Renal cortex interstitium (tissue), 11 donors: ENCODE measurements around the gene KRAS. TPM values are rescaled to one million over a fixed set of nuclear protein-coding genes. Genes with fewer than 3 reads are reported as not detected.
A peak's percentile ranks its signal among the peaks of the same experiment; 100 is the strongest.

Experiments used
- DNase-seq, 11 donors: peaks; one replicate each; pipeline ENCODE4 v3.0.0-alpha.2; 2013; ENCODE audit warnings: low read depth in 9 of 11, low spot score in 4 of 11; ENCODE audit errors: extremely low read depth in 1 of 11
- polyA plus RNA-seq, 3 donors: library from polyadenylated mRNA; unstranded; fragments of 120-200 nt; gene quantifications; one replicate each; pipeline ENCODE4 v1.2.1, GENCODE V29; 2013; ENCODE audit not compliant: insufficient read length in 3 of 3

The KRAS gene
- polyA plus RNA-seq, 3 donors: 34.1 to 40.1 (median 37.2) TPM

DNA sequence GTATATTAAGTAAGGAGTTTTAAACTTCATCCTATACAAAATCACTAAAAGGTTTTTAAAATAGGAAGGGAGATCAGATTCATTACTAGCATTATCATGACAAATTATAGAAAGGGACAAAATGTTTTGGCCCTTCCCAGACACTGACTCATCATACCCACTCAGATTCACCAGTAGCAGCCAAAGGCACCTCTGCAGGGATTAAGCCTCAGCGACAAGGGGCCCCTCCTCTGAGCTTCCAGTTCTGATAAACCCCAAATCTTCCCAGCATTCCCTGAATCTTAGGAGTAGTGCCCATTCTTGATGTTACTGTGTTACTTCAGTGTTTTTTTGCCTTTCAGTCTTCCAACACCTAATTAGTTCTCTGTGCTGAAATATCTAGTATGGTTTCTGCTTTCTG is 14.5 kb downstream of the KRAS start:
- DNase-seq: no peak

DNA sequence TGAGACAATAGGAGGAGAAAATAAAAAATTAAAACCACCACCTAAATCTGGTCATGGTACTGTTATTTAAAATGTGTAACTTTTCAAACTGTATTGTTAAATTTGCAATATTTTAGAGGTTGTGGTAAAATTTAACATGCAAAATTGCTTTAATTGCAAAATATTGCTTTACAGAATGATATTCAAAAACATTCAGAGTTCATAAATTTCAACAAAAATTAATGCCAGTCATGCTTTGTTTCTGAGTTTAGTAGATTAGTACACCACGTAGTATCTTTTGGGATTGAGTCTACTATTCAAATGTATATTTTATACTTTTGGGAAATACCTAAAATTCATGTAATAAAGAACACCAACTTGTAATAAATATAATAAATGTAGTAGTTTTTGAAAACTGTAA is 37.4 kb downstream of the KRAS start:
- DNase-seq: no peak

DNA sequence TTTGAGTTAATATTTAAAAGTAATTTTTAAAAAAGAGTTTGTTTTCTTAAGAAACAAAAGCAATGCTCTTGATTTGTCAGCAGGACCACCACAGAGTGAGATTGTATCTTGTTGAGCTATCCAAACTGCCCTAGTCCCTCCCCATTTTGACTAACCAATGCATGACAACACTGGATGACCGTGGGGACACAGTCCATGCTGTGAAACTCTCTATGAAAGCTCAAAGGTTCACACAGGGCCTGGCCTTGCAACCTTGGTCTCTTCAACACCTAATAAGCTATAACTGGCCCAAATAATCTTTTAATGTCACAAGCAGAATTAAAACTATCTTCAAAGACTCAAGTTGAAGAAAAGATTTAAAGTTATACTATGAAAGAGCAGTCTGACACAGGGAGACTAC is 42.2 kb downstream of the KRAS start:
- DNase-seq: no peak

DNA sequence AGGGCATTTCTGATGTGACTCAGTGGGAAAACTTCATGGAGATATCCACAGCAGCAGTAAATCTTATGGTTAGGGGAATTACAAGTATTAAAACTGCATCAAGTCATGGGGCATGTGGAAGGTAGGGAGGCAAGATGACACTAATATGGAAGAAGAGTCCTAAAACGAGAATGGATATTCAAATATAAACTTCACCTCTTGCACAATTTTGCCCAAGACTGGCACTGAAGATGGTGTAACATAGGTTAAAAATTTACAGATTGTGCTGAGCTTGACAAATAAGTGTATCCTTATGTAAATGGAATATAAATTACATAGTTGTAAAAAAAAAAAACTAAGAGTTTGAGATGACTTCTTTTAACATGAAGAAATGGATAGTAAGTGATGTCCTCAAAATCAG is 42.9 kb downstream of the KRAS start:
- DNase-seq: no peak

DNA sequence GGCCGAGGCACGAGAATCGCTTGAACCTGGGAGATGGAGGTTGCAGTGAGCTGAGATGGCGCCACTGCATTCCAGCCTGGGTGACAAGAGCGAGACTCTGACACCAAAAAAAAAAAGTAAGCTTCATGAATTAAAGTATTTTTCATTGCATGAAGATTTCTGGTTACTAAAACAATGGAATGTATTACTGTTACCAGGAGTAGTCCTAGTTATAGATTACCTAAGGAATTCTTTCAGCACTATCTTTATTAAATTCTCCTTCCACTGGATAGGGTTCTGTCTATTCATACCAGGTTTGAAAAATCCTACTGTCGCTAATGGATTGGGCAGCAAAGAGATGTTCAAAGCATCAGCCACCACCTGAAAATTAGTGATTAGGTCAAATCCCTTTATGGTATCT is 43.3 kb downstream of the KRAS start:
- no peak for DNase-seq

DNA sequence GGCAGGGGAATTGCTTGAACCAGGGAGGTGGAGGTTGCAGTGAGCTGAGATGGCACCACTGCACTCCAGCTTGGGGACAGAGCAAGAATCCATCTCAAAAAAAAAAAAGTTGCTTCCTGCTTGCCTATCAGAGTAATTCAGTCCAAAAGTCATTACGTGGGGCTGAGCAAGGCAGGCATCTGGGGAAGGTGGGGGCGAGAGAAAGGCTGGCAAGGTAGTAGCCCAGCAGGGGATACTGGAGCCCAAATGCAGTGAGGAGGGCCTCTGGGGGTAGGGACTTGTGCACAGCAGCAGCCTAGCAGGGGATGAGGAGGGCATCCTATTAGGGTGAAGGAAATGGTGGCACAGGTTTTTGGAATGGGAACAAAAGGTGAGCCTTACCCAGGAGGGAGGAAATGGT is 48.6 kb downstream of the KRAS start:
- DNase-seq: no peak

DNA sequence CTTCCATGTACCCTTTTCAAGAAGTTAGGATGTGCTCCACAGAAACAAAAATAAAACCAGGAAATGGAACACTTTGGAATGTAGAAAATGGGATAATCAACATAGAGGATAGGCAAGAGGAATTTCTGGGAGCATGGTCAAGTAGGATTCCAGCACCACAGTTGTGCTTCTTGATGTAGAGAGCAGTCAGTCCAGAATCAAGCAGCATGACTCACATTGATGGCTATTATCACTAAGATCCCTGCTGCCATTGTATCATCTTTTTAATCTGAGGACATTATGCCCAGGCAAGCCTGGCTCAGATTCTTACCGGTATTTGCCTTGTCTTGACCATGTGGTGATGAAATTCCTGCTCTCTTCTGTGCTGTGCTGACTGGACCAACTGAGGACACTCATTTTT is 50.0 kb downstream of the KRAS start:
- DNase-seq: no peak

DNA sequence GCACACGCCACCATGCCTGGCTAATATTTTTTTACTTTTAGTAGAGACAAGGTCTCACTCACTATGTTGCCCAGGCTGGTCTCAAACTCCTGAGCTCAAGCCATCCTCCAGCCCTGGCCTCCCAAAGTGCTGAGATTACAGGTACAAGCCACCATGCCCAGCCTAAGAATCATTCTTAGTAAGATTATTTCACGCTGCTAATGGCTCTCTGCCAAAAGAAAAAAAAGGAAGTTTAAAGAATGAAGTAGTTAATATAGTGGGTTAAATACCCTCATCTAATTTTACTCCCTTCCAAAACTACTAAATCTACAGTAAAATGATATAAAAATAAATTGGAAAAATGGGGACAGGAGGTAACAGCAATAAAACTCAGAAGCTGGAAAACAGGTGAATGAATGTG is 53.1 kb downstream of the KRAS start:
- DNase-seq: no peak

DNA sequence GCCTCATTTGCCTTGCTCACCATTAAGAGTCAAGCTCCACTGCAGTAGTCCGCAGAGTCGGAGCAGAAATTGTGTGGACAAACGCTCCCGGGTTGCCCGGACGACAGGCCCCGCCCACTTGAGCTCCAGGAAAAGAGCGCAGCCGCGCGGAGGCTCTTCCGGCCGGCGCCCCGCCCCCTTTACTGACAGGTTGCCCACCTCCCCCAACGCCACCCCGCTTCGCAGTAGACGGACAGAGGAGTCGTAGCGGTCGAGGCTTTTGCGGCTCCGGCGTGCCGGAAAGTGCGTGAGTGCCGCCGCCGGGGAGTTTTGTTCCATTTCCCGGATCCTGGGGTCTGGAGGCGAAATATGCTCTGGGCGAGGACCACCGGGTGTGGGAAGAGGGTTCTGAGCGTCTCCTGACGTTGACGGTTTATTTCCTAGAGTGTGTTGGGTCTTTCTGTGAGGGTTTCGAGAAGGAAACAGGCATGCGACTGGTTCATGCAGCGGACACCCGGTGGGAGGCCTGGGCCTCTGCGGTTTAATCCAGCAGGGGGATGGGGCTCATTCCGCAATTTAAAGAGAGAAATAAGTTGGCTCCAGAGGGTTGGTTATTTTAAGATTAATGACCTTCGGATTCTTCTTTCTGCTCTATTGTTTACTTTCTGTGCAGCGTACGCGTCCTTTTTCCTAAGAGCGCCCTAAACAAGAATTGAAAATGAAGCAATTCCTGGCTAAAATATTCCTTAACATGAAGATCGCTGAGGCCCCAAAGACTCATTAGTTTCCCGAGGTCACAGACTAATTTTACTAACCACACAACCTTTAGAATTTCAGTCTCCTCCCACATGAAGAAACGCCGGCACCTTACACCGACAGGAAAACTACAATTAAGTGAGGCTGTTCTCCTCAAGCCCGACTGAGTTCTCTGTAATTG is 55.4 kb downstream of the KRAS start, which contains the start of the genes DNAI7 and ETFRF1:
Gene DNAI7 (minus strand): TSS at position 105 of the 916 bp plus-strand sequence. CDS start 82 bp downstream, at position 23.
Gene ETFRF1 (plus strand): TSS at position 182 of the 916 bp plus-strand sequence. CDS start 8,720 bp downstream, outside the sequence.
- peak; percentile 91 to 97 (median 95) for DNase-seq

DNA sequence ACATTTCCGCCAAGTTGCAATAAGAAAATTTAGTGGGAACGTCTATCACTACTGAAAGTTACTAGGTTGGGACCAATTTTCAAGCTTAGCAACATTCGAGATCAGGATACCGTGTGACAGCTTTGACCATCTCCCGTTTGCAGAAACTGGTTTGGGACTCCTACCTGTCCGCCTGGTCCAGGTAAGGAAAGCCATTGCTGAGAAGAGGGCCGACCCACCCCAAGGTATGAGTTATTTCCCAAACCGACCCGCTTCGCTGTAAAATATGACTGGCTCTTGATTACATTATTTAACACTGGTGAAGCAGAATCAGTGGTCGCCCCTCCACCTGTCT is 56.0 kb downstream of the KRAS start:
- peak in 1 of 11 donors; percentile 2 for DNase-seq

DNA sequence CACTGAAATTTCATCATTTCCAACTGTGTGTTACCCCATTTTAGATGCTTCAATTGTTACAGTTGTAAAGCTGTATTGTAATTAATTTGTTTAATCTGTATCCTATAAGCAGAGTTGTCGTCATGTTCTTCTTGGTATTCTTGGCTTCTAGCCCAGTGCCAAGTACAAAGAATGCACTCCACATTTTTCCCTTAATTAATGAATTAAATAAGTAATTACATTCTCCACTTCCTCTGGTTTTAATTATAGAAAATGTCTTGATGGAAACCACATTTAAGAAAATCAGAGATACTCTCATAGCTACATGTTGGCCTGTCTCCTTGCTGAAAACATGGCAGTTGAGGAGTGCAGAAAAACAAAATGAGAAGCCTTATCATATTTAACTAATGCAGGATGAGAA is 56.5 kb downstream of the KRAS start:
- DNase-seq: peak in 6 of 11 donors; percentile 7 to 25 (median 12)

DNA sequence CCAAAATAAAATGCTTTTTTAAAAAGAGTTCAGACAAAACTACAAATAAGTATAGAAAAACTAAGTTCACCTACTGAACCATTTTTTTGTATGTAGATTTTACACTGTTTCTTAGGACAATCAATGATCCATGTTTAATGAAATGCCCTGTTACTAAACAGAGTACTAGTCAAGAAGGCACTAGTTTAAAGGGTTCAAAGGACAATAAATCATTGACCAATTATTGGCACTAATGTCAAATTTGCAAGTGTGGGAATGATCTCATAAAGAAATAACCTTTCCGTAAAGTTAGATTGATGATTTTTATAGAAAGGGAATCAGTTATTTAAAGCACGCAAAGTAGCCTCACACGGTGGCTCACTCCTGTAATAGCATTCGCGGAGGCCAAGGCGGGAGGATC is 59.9 kb downstream of the KRAS start:
- DNase-seq: no peak

DNA sequence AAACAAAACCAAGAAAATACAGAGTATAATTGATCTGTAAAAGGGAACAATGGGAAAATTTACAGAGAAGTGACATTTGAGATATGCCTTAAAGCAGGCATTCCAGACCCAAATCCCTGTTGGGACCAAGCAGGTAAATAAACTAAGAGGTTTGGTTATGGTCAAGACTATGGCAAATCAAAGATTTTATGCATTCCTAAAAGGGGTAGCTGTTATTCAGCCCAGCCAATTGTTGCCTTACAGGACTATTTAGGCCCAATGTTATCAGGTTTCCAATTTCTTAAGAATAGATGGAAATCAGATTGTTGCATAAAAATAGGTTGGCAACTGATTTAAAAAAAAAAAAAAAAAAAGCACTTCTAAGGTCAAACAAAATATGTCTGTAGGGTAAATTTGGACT is 61.1 kb downstream of the KRAS start:
- DNase-seq: no peak

DNA sequence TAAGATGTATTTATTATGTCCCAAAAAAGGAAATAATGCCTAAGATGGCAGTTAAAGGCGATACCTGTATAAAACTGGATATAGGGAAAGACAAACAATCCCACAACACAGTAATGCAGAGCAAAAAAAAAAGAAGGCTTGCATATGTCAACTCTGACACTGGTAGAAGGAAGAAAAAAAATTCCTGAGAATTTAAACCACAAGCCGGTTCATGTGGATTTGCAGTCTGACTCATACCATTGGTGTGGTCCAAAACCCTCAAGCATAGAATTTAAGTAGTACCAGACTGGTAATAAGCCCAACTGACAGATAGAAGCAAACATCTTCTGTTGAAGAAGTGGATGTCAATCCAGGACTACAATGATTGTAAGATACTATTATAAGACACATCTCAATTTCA is 62.9 kb downstream of the KRAS start:
- no peak for DNase-seq

DNA sequence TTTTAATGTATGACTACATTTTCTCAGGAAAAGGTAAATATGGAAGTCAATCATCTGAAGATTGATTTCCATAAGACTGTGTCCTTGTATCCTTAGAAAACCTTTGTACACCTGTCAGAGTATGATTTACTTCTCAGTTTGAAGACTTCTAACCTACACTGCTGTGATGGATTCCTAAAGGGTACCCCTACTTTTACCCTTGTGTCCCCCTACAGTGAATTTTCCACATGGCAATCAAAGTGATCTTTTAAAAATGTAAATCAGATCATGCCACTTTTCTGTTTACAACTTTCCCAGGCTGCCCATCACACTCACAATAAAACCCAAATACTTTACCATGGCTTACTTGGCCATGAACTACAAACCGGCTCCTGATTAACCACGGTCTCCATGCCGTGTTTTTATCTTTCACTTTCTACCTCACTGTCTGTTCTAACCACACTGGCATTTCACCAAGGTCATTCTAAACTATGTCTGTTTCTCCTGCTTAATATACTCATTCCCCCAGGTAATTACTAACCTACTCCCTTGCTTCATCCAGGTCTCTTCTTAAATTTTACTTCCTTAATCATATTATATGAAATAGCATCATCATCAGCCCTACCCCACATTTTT is 63.8 kb downstream of the KRAS start:
- DNase-seq: no peak

DNA sequence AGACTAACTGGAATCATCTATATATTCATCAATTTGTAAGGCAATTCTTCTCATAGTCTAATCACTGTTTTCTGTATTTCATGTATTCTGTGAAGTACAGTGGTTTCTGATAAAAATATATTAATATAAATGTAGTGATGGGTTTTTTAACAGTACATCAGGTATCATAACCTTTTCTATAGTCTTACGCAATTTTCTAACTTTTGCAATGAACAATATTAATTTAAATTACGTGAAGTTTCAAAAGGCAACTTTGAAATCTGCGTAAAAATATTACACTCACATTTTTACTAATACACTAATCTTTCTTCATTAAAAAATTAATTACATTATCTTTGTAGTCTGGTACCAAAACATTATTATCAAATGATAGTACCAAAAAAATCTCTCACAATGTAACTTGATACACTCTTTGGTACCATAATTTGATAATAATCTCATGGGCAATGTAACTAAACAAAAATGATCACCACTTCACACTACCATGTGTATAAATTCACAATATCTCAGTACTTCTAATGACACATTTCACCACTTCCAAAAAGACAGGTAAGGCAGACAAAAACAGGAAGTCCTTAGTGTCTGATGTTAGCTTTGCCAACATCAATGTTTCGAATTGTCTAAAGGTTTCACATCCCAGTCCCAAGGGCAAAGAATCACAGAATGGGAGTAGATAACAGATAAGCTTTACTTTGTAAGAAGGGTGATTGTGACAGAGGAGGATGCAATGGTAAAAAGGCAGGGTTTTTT is 64.5 kb downstream of the KRAS start:
- no peak for DNase-seq

DNA sequence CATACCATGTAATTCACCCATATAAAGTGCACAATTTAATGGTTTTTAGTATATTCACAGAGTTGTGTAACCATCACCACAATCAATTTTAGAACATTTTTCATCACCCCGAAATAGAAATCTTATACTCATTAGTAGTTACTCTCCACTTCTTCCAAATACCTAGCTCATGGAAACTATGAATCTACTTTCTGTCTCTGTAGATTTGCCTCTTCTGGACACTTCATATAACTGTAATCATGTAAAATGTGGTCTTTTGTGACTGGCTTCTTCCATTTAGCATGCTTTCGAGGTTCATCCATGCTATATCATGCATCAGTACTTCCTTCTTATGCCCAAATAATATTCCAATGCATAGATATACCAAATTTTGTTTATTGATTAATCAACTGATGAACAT is 66.6 kb downstream of the KRAS start:
- no peak for DNase-seq

DNA sequence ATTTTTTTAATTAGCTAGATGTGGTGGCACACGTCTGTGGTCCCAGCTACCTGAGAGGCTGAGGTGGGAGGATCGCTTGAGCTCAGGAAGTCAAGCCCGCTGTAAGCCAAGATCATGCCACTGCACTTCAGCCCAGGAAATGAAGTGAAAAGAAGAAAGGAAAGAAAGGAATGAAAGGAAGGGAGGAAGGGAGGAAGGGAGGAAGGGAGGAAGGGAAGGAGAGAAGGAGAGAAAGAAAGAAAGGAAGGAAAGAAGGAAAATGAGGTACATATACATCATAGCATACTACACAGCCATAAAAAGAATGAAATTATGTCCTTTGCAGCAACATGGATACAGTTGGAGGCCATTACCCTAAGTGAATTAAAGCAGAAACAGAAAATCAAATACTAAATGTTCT is 68.0 kb downstream of the KRAS start:
- no peak for DNase-seq

DNA sequence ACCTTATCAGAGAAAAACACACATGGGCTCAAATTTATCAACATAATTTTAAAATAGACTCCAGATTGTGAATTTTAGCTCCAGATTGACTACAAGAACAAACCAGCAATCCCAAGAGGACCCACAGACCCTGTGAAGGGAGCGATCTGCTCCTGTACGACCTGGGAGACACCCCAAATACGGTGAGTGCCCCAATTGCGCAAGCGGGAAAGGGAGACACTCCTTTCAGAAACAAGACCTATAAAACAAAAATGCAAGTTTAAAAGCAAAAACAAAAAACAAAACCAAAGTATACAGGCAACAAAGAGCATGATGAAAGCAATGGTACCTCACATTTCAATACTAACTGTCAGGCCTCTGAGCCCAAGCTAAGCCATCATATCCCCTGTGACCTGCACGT is 87.9 kb downstream of the KRAS start:
- no peak for DNase-seq

DNA sequence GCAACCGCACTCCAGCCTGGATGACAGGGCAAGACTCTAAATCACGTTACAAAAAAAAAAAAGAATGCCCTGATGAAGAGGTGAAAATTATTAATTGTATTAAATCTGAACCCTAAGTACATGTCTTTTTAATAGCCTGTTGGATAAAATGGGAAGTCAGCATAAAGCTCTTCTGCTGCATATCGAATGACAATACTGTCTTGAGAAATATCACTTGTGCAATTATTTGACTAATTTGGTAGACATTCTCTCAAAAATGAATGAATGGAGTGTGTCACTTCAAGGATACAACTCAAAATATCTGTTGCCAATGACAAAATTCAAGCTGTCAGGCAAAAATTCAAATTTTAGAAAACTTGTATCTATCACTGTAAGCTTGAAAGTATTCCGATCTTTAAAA is 94.7 kb downstream of the KRAS start:
- DNase-seq: no peak
